Skeletal muscle cell (primary cell): Measurements from ENCODE around the gene NT5C3A.
"Not testable (repeated sequence)": the region's sequence is repeated elsewhere in the genome, so short reads cannot be mapped to it uniquely, and the experiment has no call there.

Experiments
- DNase-seq: peaks from one replicate; pipeline ENCODE4 v3.0.0-alpha.2; 2010; ENCODE audit warnings: low read depth
- H3K4me3 ChIP-seq: 2 replicates; pipeline ENCODE4 v1.5.1; 2011; ENCODE audit warnings: low read depth, mild to moderate bottlenecking, control low read depth, low read length, moderate library complexity

Gene NT5C3A

DNA sequence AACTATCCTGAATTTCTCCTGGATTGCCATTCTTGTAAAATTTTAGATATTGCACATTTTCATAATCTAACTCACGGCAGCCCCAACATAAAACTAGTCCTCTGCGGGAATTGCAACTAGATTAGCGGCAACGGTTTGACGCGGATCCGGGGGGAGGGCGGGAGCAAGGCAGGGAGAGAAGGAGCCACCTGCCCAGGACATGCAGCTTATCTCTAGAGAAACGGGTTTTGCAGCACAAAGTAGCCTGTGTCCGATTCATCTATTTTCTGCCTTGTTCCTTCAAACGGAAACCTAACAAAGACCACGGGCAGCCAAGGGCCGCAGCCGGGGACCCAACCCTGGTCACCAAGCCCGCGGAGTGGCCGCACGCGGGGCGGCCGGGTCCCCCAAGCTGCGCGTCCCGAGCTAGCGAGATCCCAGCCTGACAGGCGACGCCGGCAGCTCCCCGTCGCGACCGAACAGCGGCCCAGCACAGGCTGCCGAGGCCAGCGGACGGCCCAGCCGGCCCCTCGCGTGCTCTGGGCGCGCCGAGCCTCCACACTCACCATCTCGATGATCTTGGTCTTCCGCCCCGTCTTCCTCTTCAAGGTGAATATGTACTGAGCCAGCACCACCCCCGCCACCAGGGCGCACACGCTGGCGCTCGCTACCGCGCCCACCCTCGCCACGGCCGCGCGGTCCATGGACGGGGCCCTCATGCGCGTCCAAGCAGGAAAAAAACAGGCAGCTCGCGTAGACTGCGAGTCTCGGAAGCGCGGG, at the start of gene NT5C3A:
TSS of gene NT5C3A (minus strand) at position 754 of the 759 bp plus-strand sequence. CDS start at position 683, 71 bp downstream.
- no peak for DNase-seq
- peak within 1 kb of the TSS; percentile 94 for H3K4me3 ChIP-seq

DNA sequence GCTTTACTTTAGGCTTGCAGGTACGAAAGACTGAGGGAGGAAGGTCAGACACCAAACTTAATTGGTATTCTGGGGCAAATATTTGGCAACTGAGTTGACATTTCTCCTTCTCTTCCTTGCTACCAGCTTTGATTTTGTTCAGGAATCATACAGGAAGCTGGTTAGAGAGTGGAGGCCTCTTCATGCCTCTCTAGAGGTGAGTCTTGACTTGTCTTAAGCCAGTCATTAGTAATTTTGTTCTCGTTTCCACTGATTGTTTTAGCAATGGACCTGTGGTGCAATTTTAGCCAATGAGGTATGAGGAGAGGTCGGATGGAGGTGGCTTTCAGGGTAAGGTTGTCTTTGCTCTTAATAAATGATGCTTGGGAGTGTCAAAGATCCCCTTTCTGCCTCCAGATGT, 49.0 kb upstream of the NT5C3A start:
- no peak overlapping the region for H3K4me3 ChIP-seq
- no peak for DNase-seq

DNA sequence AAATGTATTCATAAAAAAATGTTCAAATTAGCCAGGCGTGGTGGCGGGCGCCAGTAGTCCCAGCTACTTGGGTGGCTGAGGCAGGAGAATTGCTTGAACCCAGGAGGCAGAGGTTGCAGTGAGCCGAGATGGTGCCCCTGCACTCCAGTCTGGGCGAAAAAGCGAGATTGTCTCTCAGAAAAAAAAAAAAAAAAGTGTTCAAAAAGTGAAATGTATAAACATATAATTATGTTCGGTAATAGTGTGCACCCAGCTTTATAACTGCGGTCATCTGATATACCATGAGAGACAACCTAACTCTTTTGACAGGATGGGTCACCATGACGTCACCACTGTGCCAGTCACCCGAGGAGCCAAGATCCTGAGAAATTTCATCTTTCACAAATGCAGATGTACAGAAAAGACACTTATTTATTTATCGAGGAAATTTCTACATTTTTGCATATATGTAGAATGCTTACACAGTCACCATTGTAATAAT, 47.2 kb upstream of the NT5C3A start:
- no peak for DNase-seq
- H3K4me3 ChIP-seq = peak overlapping the region; percentile 77

DNA sequence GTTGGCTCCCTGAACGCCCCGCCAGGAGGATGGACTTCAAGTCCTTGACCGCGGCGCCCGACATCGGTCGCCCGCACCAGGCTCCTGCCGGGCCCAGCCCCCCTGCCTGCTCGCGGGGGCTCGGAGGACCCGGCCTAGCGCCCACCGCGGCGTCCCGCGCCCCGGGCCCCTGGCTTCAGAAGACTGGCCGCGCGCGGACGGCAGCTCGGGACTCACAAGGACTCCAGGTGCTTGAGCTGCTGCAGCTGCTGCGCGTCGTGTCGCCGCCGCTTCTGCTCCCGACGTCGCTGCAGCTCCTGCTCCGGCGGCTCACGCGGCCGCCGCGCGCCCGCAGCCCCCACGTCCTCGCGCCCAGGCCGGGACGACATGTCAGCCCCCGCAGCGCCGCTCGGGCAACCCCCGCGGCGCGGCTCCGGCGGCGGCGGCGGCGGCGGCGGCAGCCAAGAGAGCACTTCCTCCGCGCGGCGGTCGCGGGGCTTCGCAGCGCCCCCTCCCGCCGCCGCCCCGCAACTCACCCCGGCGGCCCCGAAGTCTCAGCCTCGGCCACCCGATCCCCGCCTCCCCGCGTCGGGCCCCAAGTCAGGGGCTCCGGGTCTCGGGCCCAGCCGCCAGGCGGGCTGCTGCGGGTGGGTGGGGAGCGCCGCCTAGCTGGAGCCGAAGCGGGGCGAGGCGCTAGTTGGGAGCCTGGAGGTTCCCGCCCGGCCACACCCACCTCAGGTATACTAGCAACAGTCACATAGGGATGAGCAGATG, 46.6 kb upstream of the NT5C3A start, which contains the start of gene RP9:
TSS of gene RP9 (minus strand) at position 400 of the 753 bp plus-strand sequence. CDS start at position 368, 32 bp downstream.
- peak; percentile 5 for DNase-seq
- peak within 1 kb of the TSS; percentile 77 for H3K4me3 ChIP-seq

DNA sequence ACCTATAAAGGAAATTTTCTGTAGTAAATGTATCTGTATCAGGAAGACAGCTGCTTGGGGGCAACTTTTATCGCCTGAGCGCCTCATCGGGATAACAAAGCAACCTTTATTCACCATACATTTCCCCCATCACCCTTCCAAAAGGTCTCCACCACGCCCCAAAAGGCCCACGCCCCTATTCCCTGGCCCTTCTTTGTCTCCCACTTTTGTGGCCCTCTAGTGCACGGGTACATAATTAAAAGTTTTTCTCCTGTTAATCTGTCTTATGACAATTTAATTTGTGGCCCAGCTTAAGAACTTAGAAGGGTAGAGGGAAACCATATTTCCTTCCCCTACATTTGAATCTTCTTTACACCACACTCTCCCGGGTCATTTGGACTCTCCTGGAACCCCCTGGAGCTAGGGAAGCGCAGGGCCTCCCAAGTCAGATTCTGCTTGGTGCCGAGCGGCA, 46.0 kb upstream of the NT5C3A start:
- DNase-seq = no peak
- peak overlapping the region; percentile 77 for H3K4me3 ChIP-seq

DNA sequence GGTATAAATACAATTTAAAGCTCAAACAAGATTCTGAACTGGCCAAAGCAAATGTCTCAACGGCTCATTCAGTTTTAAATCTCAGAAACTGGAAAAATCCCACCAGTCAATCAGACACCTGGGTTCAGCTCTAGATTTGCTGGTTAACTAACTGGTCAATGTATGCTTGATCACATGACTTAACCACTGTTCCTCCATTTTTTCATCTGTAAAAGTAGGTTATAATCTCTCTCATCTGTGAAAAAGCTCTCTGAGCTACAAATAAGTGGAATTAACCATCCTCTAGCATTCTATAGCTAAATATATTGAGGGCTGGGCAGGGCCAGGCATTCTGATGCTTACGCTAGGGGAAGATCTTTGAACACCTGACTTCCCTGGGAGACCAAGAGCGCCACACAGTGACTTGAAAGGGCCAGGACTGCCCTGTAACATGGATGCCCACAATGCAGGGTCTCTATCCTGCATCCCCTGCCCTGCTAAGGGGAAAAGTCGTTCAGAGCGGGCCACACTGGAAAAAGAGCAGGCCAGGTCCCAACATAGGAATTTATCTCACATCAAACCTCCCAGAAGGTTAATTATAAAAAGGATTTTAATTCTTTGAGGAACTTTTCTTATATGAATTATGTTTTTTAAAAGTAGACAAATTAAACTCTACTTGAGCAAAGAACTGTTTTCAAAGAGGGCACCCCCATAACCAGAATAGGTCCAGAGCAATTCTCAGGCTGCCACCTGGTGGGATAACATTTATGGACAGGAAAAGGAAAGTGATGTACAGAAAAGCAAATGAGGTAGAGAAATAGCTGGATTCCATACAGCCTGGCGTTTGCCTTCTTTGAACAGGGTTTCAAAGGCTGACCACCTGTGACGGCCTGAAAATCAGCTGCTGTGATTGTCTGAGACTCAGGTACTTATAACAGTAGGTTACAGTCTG, 44.8 kb upstream of the NT5C3A start:
- DNase-seq = peak; percentile 10
- peak overlapping the region; percentile 77 for H3K4me3 ChIP-seq

DNA sequence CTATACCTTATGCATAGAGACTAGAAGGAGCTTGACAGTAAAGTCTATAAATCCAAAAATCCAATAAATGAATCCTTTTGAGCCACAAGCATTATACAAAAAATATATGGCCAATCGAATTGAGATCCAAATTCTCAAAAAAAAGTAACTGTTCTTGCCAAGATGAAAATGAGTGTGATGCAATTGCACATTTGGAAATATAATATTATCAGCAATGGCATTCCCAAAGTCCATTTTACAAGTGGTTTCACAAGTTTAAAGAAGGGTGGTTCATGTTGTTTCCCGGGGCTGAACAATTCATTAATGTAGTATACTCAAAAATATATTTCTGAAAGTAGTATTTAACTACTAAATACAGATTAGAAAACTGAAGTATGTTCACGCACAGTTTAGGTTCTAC, 39.3 kb upstream of the NT5C3A start:
- DNase-seq = no peak

DNA sequence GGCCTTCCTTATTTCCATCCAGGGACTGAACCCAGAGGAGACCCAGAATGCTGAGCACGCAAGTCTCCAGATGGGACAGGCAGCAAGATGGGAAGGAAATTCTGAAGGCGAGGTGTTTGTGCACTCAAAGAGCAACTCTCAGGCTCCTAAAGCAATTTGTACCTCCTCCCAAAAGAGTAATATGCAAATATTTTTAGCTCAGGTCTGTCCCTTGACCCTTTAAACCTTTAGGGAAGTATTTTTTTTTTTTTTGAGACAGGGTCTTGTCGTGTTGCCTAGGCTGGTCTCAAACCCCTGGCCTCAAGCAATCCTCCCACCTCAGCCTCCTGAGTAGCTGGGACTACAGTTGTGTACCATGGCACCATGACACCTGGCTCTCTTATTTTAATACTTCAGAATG, 38.2 kb upstream of the NT5C3A start:
- no peak overlapping the region for H3K4me3 ChIP-seq
- DNase-seq = no peak

More for the DNA sequence above, 39.3 kb upstream of the NT5C3A start:
- H3K4me3 ChIP-seq = no peak overlapping the region

DNA sequence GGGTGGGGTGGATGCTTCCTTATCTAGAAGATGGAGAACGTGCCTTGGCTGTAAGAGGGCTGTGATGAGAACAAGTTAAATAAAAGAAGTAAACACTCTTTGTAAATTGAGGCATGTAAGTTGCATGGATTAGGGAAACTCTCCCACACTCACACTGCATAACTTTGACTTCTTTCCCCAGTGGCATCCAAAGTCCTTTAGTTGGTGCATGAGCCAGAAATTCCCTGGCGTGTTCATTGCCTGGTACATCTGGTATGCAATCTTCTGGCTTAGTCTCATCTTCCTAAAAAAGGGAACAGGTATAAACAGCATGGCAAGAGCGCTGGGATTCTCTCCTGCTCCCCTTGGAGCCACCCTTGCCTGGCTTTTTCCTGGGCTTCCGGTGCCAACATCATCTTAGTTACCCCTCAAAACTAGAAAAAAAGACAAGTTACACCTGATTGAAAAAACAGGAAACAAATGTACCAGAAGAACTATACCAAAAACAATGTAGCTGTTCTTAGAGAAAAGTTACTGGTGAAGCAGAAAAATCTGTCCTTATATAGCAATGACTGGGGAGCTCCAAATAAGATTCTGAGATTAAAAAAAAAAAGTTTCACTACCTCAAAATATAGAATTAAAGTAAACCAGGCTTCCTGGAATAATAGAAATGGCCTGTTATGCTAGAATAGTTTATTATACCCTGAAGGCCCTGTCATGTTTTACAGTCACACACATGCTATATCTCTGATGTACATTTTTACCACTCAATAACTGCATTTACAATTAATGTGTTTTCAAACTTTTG, 36.8 kb upstream of the NT5C3A start:
- no peak overlapping the region for H3K4me3 ChIP-seq
- DNase-seq = no peak

DNA sequence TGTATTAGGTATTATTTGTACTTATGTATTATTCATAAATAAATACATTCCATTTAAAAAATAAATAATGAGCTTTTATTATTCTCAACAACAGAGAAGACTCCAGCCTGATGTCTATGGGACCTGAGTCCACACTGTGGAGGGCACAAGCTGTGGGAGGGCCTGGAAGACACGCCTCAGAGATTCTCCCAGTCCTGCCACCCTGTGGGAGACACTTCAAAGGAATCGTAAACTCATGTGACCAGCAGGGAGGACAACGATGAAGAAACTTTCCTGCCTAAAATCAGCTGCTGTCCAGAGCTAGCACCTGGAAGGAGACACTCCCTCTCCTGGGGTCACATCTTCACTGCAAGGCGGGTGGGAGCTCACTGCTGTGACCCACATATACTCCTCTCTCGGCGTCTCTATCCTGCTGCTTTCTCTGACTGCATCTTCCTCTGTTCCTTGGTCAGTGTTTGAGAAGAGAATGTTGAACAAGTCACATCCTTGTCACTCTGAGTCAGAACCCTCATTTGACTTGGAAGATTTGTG, 32.2 kb upstream of the NT5C3A start:
- DNase-seq, H3K4me3 ChIP-seq: not testable (repeated sequence)

DNA sequence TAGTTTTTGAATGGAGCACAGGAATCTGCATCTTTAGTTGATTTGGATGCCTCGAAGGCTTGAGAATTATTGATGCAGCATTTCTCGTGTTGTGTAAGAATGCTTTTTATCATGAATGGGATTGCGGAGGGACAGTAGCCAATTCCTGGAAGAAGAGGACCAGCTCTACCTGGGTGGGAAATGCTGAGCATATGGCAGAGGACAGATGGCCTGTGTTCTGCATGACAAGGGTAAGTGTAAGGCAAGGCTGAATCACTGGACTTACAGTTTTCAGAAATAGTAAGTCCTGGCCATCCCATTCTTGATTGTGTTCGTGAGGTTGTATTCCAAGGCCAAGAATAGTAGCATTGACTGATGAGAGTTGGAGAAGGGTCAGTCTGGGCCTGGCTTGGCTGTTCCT, 30.7 kb upstream of the NT5C3A start:
- no peak for DNase-seq

DNA sequence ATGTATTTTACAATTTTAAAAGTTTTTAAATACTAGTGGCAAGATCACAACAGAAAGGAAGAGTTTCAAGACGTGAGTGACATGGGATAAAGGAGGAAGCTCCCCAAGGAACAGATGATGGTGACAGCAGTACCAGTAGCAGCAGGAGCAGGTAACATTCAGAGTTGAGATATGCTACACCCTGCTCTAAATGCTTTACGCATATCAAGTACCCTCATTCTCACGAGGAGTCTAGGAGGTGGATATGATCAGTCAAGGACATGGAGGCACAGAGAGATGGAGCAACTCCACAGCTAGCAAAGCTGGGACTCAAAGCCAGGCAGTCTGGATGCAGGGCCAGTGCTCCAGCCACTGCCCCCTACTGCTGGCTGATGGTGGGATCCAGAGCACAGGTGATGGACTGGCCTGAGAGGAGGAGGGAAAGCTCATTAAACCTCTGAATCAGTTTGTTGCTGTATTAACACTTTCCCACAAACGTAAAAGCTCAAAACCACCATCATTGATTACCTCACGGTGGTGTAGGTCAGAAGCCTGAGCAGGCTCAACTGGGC, 29.1 kb upstream of the NT5C3A start:
- DNase-seq = no peak
- no peak overlapping the region for H3K4me3 ChIP-seq

More for the DNA sequence above, 30.7 kb upstream of the NT5C3A start:
- H3K4me3 ChIP-seq = no peak overlapping the region

DNA sequence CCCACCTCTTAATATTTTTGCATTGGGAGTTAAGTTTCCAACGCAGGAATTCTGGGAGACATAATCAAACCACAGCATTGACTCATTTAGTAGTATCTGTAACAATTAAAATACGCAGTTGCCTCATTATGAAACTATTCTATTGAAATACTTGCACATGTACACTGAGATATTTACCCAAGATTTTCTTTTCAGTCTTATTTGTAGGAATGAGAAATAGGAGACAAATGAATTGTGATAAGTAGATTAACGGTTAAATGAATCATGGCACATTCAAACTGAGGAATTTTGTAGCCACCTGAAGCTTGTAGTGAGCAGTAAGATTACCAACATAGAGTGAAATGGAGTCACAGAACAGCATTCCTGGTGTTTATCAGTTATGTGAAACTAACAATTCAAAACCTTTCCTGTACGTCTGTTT, 28.5 kb upstream of the NT5C3A start:
- DNase-seq = no peak
- H3K4me3 ChIP-seq = no peak overlapping the region

DNA sequence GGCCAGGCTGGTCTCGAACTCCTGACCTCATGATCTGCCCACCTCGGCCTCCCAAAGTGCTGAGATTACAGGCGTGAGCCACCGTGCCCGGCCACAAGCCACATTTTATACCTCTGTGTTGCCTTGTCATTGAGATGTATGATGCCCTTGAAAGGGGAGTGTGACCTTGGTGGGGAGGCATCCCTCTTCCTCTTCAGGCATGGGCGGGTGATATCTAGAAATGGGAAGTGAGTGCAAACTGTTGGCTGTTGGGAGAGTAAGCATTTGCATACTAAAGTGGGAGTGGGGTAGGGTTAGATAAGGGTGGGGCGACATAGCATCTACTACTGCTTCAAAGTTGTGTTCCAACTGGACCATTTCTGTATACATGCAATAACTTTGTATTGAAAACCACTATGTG, 26.6 kb upstream of the NT5C3A start:
- DNase-seq = no peak
- no peak overlapping the region for H3K4me3 ChIP-seq

DNA sequence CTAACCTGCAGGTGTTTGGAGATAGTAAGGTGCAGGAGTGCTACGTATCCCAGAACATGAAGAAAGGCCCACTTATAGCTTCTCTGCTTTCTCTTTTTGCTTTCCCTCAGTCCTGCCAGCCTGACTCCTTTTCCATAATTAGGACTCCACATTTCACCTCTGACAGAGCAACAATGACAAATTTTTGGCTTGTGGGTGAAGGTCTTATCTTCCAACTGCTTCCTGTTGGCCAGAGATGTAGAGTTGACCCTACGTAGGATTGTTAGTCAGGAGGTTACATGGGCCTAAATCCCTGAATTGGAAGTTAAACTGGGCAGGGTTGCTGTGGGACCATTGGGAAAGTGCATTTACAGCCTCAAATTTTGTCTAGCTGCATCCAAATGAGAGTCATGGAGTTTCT, 25.3 kb upstream of the NT5C3A start:
- no peak for DNase-seq
- H3K4me3 ChIP-seq = no peak overlapping the region

DNA sequence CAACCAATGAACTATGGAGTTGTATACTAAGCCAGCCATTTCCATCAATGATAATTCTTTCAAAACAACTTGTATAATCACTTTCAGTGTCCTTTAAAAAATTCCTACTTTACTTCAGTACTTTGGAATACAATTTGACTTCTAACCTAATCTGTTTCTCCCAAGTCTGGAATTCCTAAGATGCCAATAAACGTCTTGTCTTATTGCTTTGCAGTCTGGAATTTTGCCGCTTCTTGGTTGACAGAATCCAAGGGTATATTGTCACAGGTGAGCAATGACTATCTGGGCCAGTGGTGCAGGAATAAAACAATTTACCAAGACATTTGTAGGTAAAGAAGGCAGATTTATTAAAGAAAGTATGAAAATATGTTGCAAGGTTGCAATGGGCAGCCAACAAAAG, 24.8 kb upstream of the NT5C3A start:
- DNase-seq = no peak
- H3K4me3 ChIP-seq = no peak overlapping the region

DNA sequence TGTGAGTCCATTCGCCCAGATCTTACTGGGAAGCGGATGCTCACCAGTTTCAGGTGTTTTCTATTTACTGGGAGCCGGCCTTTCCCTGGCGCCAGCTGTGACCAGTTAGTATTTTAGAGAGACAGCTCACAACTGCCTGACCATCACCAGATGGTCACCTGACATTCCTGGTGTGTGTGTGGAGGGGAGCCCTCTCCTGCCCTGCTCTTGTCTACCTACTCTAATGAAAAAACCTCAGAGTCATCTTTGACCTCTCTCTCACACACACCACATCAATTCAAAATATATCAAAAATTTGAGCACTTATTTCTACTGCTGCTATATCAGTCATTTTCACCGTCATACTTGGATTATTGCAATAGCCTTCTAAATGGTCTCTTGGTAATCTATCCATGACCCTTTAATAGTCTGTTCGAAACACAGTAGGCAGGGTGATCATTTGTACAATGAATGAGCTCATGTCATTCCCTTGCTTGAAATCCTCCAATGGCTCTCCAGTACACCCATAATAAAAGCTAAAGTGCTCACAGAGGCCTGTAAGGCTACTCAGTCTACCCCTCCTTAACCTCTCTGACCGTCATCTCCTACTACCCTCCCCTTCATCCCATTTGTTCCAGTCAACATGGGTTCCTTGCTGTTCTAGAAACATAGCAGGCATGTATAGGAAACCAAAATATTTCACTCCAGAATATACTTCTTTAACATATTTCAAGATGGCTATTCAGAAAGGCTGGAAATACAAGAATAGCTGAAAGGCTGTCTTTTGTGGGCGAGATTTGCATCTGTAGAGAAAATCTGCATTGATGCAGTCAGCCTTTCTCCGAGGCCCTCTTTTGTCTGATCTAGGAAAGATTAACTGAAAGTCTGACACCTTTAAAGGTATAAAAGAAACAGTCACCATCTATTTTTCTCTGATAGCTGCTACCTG, 17.5 kb upstream of the NT5C3A start:
- DNase-seq = no peak
- H3K4me3 ChIP-seq = no peak overlapping the region
